NK-92 treated with Interleukin-12 subunit alpha and Interleukin-12 subunit beta, amount 100 ng/mL, for 24 hours (cell line): ENCODE results near the gene APEH.

ENCODE experiments used
- DNase-seq: peaks from one replicate; lab custom pipeline; 2025; lab: John Stamatoyannopoulos, UW

The APEH gene

DNA sequence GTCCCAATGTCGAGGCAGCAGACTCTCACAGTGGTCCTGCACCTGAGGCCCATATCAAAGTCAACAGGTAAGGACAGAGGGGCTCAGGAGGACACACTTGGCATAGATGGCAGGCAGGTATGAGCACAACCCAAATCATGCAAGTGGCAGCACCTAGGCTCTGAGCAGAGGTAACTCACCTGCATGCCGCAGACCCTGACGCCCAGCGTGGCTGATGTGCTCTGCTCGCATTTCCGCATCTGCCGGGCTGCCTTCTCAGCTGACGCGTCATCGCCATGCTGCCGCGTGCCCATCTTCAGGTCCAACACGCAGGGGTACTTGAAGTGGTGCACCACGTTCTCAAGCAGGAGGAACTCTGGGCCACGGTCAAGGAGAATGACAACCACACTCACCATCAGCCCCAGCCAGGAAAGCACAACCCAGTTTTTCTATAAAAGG is 53.8 kb downstream of the APEH start:
- DNase-seq, result no peak

DNA sequence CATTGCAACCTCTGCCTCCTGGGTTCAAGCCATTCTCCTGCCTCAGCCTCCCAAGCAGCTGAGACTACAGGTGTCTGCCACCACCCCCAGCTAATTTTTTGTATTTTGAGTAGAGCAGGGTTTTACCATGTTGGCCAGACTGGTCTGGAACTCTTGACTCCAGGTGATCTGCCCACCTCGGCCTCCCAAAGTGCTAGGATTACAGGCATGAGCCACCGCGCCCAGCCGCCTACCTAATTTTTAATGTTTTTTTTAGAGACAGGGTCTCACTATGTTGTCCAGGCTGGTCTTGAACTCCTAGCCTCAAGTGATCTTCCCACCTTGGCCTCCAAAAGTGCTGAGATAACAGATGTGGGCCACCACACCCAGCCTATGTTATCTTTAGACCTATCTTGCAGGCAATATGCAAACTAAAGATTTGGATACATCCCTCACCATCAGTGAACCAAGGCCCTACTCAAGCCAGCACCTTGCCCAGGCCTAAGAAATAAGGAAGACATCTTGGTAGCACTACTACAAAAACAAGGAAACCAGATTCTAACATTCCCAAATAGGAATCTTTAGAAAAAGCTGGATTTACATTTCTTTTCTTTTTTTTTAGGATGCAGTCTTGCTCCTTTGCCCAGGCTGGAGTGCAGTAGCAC is 55.9 kb downstream of the APEH start:
- no peak for DNase-seq

DNA sequence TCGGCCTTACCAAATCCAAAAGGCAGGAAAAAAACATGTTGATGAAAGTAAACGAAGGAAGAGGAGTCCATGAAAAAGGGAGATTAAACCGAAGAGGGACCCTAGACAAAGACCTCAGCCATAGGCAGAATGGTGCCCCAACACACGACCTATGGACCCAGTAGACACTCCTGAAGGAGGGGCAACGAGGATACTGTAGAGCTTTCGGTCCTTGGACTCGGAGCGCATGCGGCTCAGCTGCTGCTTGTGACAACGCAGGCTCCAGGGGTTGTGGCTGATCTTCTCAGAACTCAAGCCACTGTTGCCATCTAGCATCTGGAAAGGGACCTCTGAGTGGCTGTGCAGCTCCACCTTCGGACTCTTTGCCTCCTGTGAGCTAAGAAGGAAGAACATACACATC is 58.4 kb downstream of the APEH start:
- no peak for DNase-seq

DNA sequence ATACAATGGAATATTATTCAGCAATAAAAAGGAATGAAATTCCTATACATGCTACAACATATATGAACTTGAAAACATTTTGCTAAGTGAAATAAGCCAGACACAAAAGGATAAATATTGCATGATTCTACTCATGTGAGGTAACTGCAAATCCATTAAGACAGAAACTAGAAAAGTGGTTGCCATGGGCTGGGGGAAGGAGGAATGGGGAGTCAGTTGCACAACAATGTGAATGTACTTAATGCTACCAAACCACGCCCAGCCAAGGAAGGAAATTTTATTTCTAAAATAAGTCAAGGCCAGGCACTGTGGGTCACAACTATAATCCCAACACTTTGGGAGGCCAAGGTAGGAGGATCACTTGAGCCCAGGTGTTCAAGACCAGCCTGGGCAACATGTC is 59.4 kb downstream of the APEH start:
- no peak for DNase-seq
